NCI-H2029 (cell line): ENCODE measurements around the gene GLP2R.

ENCODE experiments used
- DNase-seq: peaks from one replicate; lab custom pipeline; 2025; lab: John Stamatoyannopoulos, UW

GLP2R gene

GRCh38 chr17:9813166-9813565 lies 12.6 kb upstream of the GLP2R start:
- DNase-seq = no peak

GRCh38 chr17:9814337-9814945 lies 11.3 kb upstream of the GLP2R start:
- no peak for DNase-seq

- DNase-seq = no peak
Observed at GRCh38 chr17:9816472-9816871, 9.3 kb upstream of the GLP2R start.

- DNase-seq = no peak
Observed at GRCh38 chr17:9817086-9817485, 8.6 kb upstream of the GLP2R start.

- DNase-seq = no peak
Observed at GRCh38 chr17:9818760-9819159, 7.0 kb upstream of the GLP2R start.

GRCh38 chr17:9820448-9820847 lies 5.3 kb upstream of the GLP2R start:
- no peak for DNase-seq

GRCh38 chr17:9821921-9822320 lies 3.8 kb upstream of the GLP2R start, which contains the start of gene GSG1L2:
Gene GSG1L2 (minus strand): TSS chr17:9822079. CDS start chr17:9822071, 8 bp downstream.
- no peak for DNase-seq

GRCh38 chr17:9824094-9824493 lies 1.6 kb upstream of the GLP2R start:
- DNase-seq = no peak

- no peak for DNase-seq
Observed at GRCh38 chr17:9824797-9825338, 856 bp upstream of the GLP2R start.

GRCh38 chr17:9828296-9829295 lies 2.9 kb downstream of the GLP2R start:
- no peak for DNase-seq

- no peak for DNase-seq
Observed at GRCh38 chr17:9829343-9829742, 3.6 kb downstream of the GLP2R start.

- no peak for DNase-seq
Observed at GRCh38 chr17:9830711-9831110, 5.0 kb downstream of the GLP2R start.

GRCh38 chr17:9833922-9834321 lies 8.2 kb downstream of the GLP2R start:
- DNase-seq = no peak

- DNase-seq = no peak
Observed at GRCh38 chr17:9837551-9838471, 12.1 kb downstream of the GLP2R start.

GRCh38 chr17:9839433-9839832 lies 13.7 kb downstream of the GLP2R start:
- no peak for DNase-seq

GRCh38 chr17:9842057-9842758 lies 16.5 kb downstream of the GLP2R start:
- no peak for DNase-seq

- no peak for DNase-seq
Observed at GRCh38 chr17:9843152-9844010, 17.7 kb downstream of the GLP2R start.

GRCh38 chr17:9844153-9844552 lies 18.4 kb downstream of the GLP2R start:
- no peak for DNase-seq

GRCh38 chr17:9845306-9845705 lies 19.6 kb downstream of the GLP2R start:
- DNase-seq = no peak

GRCh38 chr17:9850151-9850550 lies 24.4 kb downstream of the GLP2R start:
- DNase-seq = no peak
